Measurements from ENCODE around the gene ISL1.

ISL1 gene

GRCh38 chr5:51379331-51379700, 3.9 kb upstream of the ISL1 start:
- DNase-seq (ENCODE audit: low read depth) = no peak
- TF ChIP-seq CTCF (conservative IDR thresholded peaks at IDR 0.05; ENCODE audit: low read length) = no peak
- H3K4me3 ChIP-seq (ENCODE audit: low read length) = no peak overlapping the region

DNA sequence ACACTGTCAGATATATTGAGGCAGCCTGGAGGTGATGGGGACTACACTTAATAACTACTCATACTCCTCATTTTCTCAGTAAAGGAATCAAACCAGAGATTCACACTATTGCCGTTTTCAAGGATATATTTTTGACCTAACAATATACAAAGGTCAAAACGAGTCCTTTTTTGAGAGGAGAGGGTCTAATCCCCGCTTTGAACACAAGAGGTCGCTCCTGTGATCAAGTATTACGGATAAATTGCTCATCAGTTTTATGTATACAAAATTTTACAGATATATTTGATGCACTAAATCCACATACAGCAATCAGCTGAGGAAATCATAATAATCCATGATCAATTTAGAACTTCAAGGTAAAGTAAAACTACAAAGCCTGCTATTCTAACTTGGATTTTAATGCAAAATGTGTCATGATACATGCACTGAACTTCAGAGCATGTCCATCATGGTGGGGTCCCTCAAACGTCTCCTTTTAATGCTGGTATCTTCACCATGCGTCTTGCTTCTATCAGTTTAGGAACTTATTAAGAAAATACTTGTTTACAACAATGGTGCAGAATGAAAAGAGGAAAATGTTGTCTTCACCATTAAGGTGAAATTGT, 2.5 kb upstream of the ISL1 start:
- no peak overlapping the region for H3K4me3 ChIP-seq (ENCODE audit: low read length)
- DNase-seq (ENCODE audit: low read depth) = no peak
- TF ChIP-seq CTCF (conservative IDR thresholded peaks at IDR 0.05; ENCODE audit: low read length) = peak; percentile 68

DNA sequence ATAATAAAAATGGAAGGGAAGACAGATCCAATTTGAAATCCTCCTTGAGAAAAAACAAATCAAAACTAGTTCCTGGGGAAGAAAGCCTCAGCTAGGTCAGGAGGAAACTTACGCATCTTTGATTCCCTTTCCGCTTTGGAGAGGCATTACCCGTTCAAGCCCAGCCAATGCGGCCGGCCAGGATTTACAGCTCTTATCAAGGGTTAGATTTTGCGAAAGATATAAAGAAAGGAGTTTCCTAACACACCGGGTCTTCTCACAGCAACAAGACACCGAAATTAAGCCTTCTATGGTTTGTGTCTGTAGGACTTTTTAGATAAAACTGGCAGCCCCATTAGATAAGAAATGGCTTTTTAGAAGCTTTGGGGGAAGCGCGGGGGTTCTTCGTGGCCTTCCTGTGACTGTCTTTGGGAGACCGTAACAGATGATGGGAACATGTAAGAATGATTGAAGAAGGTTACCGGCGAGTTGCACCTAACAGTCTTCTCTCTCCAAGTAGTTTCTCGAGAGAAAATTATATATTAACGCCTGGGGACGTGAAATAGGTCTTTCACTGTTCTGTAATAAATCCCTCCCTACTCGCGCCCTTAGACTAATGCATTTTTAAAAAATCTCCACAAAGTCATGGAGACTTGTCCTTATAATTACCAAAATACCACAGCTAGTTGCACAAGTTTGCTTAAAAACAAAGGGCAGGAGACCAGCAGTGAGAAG, 1.3 kb upstream of the ISL1 start:
- peak overlapping the region; percentile 2; the same call in 1 of the 2 replicates for H3K4me3 ChIP-seq (ENCODE audit: low read length)
- no peak for DNase-seq (ENCODE audit: low read depth)
- no peak for TF ChIP-seq CTCF (conservative IDR thresholded peaks at IDR 0.05; ENCODE audit: low read length)

DNA sequence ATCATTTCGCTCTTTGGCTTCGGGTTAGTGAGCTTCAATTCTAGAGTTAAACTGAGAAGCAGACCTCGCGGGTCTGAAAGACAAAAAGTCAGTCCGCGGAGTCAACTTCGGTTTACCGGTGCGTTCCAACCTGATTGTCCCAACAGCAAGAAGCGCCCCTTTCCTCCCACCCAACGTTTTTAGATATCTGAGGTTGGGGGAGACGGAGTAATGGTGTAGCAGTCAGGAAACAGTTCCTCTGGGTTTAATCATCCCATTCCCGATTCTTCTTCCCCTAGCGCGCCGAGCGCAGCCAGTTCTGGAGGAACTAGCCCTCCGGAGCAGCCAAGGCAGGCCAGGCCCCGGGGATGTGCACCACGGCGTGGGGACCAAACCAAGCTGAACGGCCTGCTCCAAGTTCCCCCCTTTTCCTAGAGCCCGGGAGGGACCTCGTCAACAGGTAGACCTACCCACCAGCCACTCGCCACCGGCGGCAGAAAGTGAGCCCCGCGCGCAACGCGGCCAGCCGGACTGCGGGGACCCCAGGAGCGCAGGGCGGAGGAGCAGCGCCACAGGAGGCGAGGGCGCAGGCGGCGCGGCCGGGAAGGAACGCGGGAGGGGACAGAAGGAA, 622 bp upstream of the ISL1 start:
- no peak for TF ChIP-seq CTCF (conservative IDR thresholded peaks at IDR 0.05; ENCODE audit: low read length)

GRCh38 chr5:51384281-51384840, 1.1 kb downstream of the ISL1 start:
- H3K4me3 ChIP-seq (ENCODE audit: low read length) = no peak overlapping the region
- DNase-seq (ENCODE audit: low read depth) = no peak
- no peak for TF ChIP-seq CTCF (conservative IDR thresholded peaks at IDR 0.05; ENCODE audit: low read length)

More for the DNA sequence above, 622 bp upstream of the ISL1 start:
- DNase-seq (ENCODE audit: low read depth) = no peak
- peak overlapping the region; percentile 58 for H3K4me3 ChIP-seq (ENCODE audit: low read length)

- TF ChIP-seq CTCF (conservative IDR thresholded peaks at IDR 0.05; ENCODE audit: low read length) = no peak
- no peak for DNase-seq (ENCODE audit: low read depth)
- no peak overlapping the region for H3K4me3 ChIP-seq (ENCODE audit: low read length)
These were observed 2.0 kb downstream of the ISL1 start for GRCh38 chr5:51385216-51385615.

Data from AG10803 (cell line).